ENCODE results near the gene STX5.
"Not testable (repeated sequence)": the region's sequence is repeated elsewhere in the genome, so short reads cannot be mapped to it uniquely, and the experiment has no call there.

Gene STX5

GRCh38 chr11:62828130-62828529 lies 3.7 kb downstream of the STX5 start:
- DNase-seq: not testable (repeated sequence)

- no peak for DNase-seq
Measured at GRCh38 chr11:62823677-62824076, 8.2 kb downstream of the STX5 start.

GRCh38 chr11:62817129-62817528 lies 14.7 kb downstream of the STX5 start:
- no peak for DNase-seq

- no peak for DNase-seq
Measured at GRCh38 chr11:62816557-62816956, 15.3 kb downstream of the STX5 start.

- DNase-seq: no peak
Measured at GRCh38 chr11:62811659-62812058, 20.2 kb downstream of the STX5 start.

- no peak for DNase-seq
Measured at GRCh38 chr11:62810748-62811147, 21.1 kb downstream of the STX5 start.

GRCh38 chr11:62806611-62807121 lies 25.2 kb downstream of the STX5 start:
- DNase-seq: peak; percentile 5

GRCh38 chr11:62805961-62806441 lies 25.9 kb downstream of the STX5 start:
- DNase-seq: no peak

GRCh38 chr11:62805076-62805892 lies 26.6 kb downstream of the STX5 start, which contains the start of gene NXF1:
Gene NXF1, minus strand, starts transcription at chr11:62805440. Its CDS starts 84 bp downstream, at chr11:62805356.
- DNase-seq: peak; percentile 77

GRCh38 chr11:62804310-62805075 lies 27.4 kb downstream of the STX5 start:
- no peak for DNase-seq

GRCh38 chr11:62801071-62801470 lies 30.8 kb downstream of the STX5 start:
- no peak for DNase-seq

GRCh38 chr11:62799486-62799885 lies 32.4 kb downstream of the STX5 start:
- no peak for DNase-seq

- no peak for DNase-seq
Measured at GRCh38 chr11:62796281-62796680, 35.6 kb downstream of the STX5 start.

GRCh38 chr11:62794201-62794775 lies 37.6 kb downstream of the STX5 start:
- no peak for DNase-seq

- no peak for DNase-seq
Measured at GRCh38 chr11:62792202-62792575, 39.7 kb downstream of the STX5 start.

- DNase-seq: peak; percentile 18
Measured at GRCh38 chr11:62791501-62792201, 40.2 kb downstream of the STX5 start, which contains the start of gene TMEM223. Gene TMEM223, minus strand, starts transcription at chr11:62792006. Its CDS starts 12 bp downstream, at chr11:62791994.

GRCh38 chr11:62789576-62789975 lies 42.3 kb downstream of the STX5 start:
- DNase-seq: no peak

- DNase-seq: no peak
Measured at GRCh38 chr11:62788991-62789390, 42.9 kb downstream of the STX5 start.

- DNase-seq: peak; percentile 79
Measured at GRCh38 chr11:62787005-62787759, 44.7 kb downstream of the STX5 start, which contains the start of gene TMEM179B. Gene TMEM179B, plus strand, starts transcription at chr11:62787402. Its CDS starts 30 bp downstream, at chr11:62787432.

GRCh38 chr11:62786318-62787004 lies 45.4 kb downstream of the STX5 start:
- peak; percentile 33 for DNase-seq

GRCh38 chr11:62782753-62783152 lies 49.1 kb downstream of the STX5 start:
- DNase-seq: no peak
